HCT116 (cell line): ENCODE measurements around the gene POLD1. TPM values are rescaled to one million over a fixed set of nuclear protein-coding genes. Genes with fewer than 3 reads are reported as not detected.
"Not testable (repeated sequence)": the region's sequence is repeated elsewhere in the genome, so short reads cannot be mapped to it uniquely, and the experiment has no call there.

Experiments used
- ATAC-seq: fragments of 200-7000 bp; cut with Tn5 transposase; 2 replicates; pipeline ENCODE4 v1.9.1; 2020; ENCODE audit warnings: mild to moderate bottlenecking, moderate library complexity
- BruUV-seq: library from RNA; stranded (reverse); fragments of 400-500 nt; replicated peaks from 2 replicates; lab custom pipeline; 2021; lab: Mats Ljungman, UMichigan
- CTCF ChIA-PET: fragments of 300-600 bp; sonication (Branson Sonifier 250); formaldehyde crosslinking; loops from one replicate; lab custom pipeline; 2021; ENCODE audit warnings: antibody characterized with exemption; lab: Charles Lee
- POLR2A ChIA-PET: fragments of 300-600, 350-600 bp; sonication (Branson Sonifier 250); formaldehyde crosslinking; loops from one replicate; lab custom pipeline; 2021; ENCODE audit warnings: antibody characterized with exemption; lab: Charles Lee
- RAD21 ChIA-PET, 2 experiments: fragments of 300-600 bp; sonication (Branson Sonifier 250); formaldehyde crosslinking; loops; one replicate each; lab custom pipeline; 2023; ENCODE audit warnings: low total read pairs in 2 of 2; ENCODE audit not compliant: uncharacterized antibody in 2 of 2, unreplicated experiment in 2 of 2, low non-redundant PET in 1 of 2; lab: Charles Lee
- DNase-seq: peaks from one replicate; pipeline ENCODE4 v3.0.0-alpha.2; 2010; ENCODE audit warnings: low read depth, low spot score
- H2AFZ ChIP-seq: fragments of 200-600 bp; shearing (Covaris generic), sonication (generic); 2 replicates; pipeline ENCODE4 v1.6.1; 2017; ENCODE audit warnings: low read depth, mixed run types, mixed read lengths, antibody characterized with exemption, low read length; ENCODE audit not compliant: poor library complexity, severe bottlenecking
- H3K27ac ChIP-seq: 2 replicates; pipeline ENCODE4 v1.5.1; 2012; ENCODE audit warnings: low read depth, low read length
- H3K27me3 ChIP-seq: fragments of 200-600 bp; sonication (generic); 2 replicates; pipeline ENCODE4 v1.6.1; 2016; ENCODE audit warnings: mixed run types, low read length, mixed read lengths; ENCODE audit not compliant: insufficient read depth
- H3K36me3 ChIP-seq, 2 experiments: fragments of 200-500 bp in 1 of 2; fragments of 200-600 bp in 1 of 2; sonication (Bioruptor generic) in 1 of 2; sonication (generic) in 1 of 2; 2 replicates each; pipeline versions ENCODE4 v1.5.1 to v1.6.1; 2014 to 2016; ENCODE audit warnings: low read length in 2 of 2, inconsistent platforms in 1 of 2, mixed read lengths in 1 of 2, mixed run types in 1 of 2; ENCODE audit not compliant: insufficient read depth in 2 of 2, control insufficient read depth in 1 of 2
- H3K4me1 ChIP-seq, 2 experiments: fragments of 200-600 bp in 1 of 2; sonication (generic) in 1 of 2; 2 replicates each; pipeline versions ENCODE4 v1.5.1 to v1.6.1; 2012 to 2017; ENCODE audit warnings: low read length in 2 of 2, inconsistent platforms in 1 of 2, mild to moderate bottlenecking in 1 of 2, mixed read lengths in 1 of 2, mixed run types in 1 of 2, moderate library complexity in 1 of 2; ENCODE audit not compliant: insufficient read depth in 2 of 2, control insufficient read depth in 1 of 2
- H3K4me2 ChIP-seq: fragments of 200-600 bp; sonication (generic); 2 replicates; pipeline ENCODE4 v1.6.1; 2017; ENCODE audit warnings: mixed run types, low read length, mixed read lengths
- H3K4me3 ChIP-seq, 2 experiments: fragments of 200-600 bp in 1 of 2; sonication (generic) in 1 of 2; replicated peaks in 1 of 2; 2 replicates each; pipeline ENCODE4 v1.5.1; 2011 to 2016; ENCODE audit warnings: low read length in 2 of 2, control low read depth in 1 of 2, low read depth in 1 of 2, mild to moderate bottlenecking in 1 of 2, mixed read lengths in 1 of 2, mixed run types in 1 of 2
- H3K79me2 ChIP-seq: fragments of 200-600 bp; sonication (generic); 2 replicates; pipeline ENCODE4 v1.6.1; 2017; ENCODE audit warnings: mild to moderate bottlenecking, mixed run types, low read length, moderate library complexity, mixed read lengths; ENCODE audit not compliant: insufficient read depth
- H3K9ac ChIP-seq: fragments of 200-600 bp; sonication (generic); 2 replicates; pipeline ENCODE4 v1.6.1; 2016; ENCODE audit warnings: low read length, mixed read lengths
- H3K9me2 ChIP-seq: fragments of 200-600 bp; sonication (generic), shearing (Covaris generic); 2 replicates; pipeline ENCODE4 v1.6.1; 2017; ENCODE audit warnings: mixed run types, mild to moderate bottlenecking, moderate library complexity; ENCODE audit not compliant: insufficient read depth
- H3K9me3 ChIP-seq, 2 experiments: fragments of 200-500 bp in 1 of 2; fragments of 200-600 bp in 1 of 2; sonication (Bioruptor generic) in 1 of 2; sonication (generic) in 1 of 2; 2 replicates each; pipeline ENCODE4 v1.6.1; 2014 to 2017; ENCODE audit warnings: low read length in 2 of 2, mixed read lengths in 2 of 2, inconsistent platforms in 1 of 2, low read depth in 1 of 2, mild to moderate bottlenecking in 1 of 2, mixed run types in 1 of 2, moderate library complexity in 1 of 2; ENCODE audit not compliant: control insufficient read depth in 1 of 2, insufficient read depth in 1 of 2
- H4K20me1 ChIP-seq: fragments of 200-600 bp; sonication (generic), shearing (Covaris generic); 2 replicates; pipeline ENCODE4 v1.6.1; 2017; ENCODE audit warnings: mixed run types, mild to moderate bottlenecking, moderate library complexity; ENCODE audit not compliant: insufficient read depth
- EZH2 ChIP-seq: fragments of 200-600 bp; sonication (generic); IDR thresholded peaks from 2 replicates; pipeline ENCODE4 v1.6.1; 2017; ENCODE audit warnings: antibody characterized with exemption, mixed run types
- POLR2A ChIP-seq: IDR thresholded peaks from 2 replicates; pipeline ENCODE4 v1.7.0; 2011; ENCODE audit warnings: borderline replicate concordance; ENCODE audit not compliant: insufficient read depth, insufficient read length; ENCODE audit errors: extremely low read depth
- POLR2AphosphoS5 ChIP-seq: IDR thresholded peaks from 2 replicates; pipeline ENCODE4 v1.6.1; 2011; ENCODE audit warnings: mild to moderate bottlenecking, low read depth, low read length, moderate library complexity
- SRF ChIP-seq: IDR thresholded peaks from 2 replicates; pipeline ENCODE4 v1.6.1; 2012; ENCODE audit warnings: low read depth
- intact Hi-C: fragments of 100-400 bp; cut with micrococcal nuclease; formaldehyde crosslinking; loops from 2 replicates; pipeline ENCODE4 v1.10.0; 2022
- total RNA-seq: library from RNA; stranded (reverse); gene quantifications from one replicate; pipeline ENCODE4 v1.2.1, GENCODE V29; 2021; ENCODE audit not compliant: unreplicated experiment
- TF ChIP-seq, protein P1 (sequence below): IDR thresholded peaks from 2 replicates; pipeline ENCODE4 v1.6.1; 2012
- TF ChIP-seq, protein P2 (sequence below): IDR thresholded peaks from 2 replicates; pipeline ENCODE4 v1.6.1; 2011; ENCODE audit warnings: mild to moderate bottlenecking, low read length, moderate library complexity; ENCODE audit not compliant: insufficient replicate concordance; ENCODE audit errors: extremely low read depth
- TF ChIP-seq, protein P3 (sequence below): IDR thresholded peaks from 2 replicates; pipeline ENCODE4 v1.6.1; 2012; ENCODE audit warnings: low read depth

The POLD1 gene
- total RNA-seq, 1 experiment from 2014 or later = 122 TPM

DNA sequence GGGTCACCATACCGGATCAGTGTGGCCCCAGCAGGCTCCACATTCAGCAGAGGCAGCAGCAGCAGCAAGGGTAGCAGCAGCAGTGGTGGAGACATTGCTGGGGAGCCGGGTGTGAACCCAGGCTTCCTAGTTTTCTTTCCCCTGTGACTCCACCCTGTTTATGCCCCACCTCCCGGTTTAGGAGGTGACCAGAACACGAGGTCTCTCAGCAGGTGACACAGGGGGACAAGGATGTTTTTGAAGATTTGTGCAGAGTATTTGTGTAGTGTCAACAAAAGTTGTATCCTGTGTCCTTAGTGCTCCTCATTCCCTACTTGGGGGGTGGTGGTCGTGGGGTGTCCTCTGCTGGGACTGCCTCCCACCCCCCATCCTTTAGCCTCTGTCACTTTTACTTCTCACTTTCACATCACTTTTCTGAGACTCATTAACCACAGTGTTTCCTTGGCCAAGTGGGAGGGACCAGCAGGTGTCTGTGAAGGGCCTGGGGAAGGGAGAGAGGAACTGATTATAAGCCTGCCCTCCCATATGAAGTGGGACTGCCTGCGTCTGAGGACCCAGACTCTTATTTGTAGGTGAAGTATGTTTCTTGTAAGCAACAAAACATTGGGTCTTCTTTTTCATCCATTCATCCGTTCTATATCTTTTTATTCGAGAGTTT lies 39.4 kb upstream of the POLD1 start:
- BruUV-seq = no TSS peak
- DNase-seq (no peak), ATAC-seq (no peak)
- H3K9me3 ChIP-seq = no peaks in the 10 kb centered on the region
- POLR2A ChIA-PET = no interaction called here
- H3K27ac ChIP-seq = no peak overlapping the region
- no peaks in the 10 kb centered on the region for H3K36me3 ChIP-seq
- intact Hi-C loops = no loop called here
- H3K79me2 ChIP-seq = no peaks in the 10 kb centered on the region
- H3K4me2 ChIP-seq = no peak overlapping the region
- H4K20me1 ChIP-seq = no peaks in the 10 kb centered on the region
- CTCF ChIA-PET = interaction anchor here (1.7 kb wide), 1 partner anchor 15 kb away, joined by 5 read pairs; the partner anchor contains the start of gene KCNC3
- RAD21 ChIA-PET = no interaction called here
- no peak overlapping the region for H3K9ac ChIP-seq
- no peak overlapping the region for H3K4me3 ChIP-seq
- H3K9me2 ChIP-seq = no peaks in the 10 kb centered on the region
- no peaks in the 10 kb centered on the region for H3K4me1 ChIP-seq
- H2AFZ ChIP-seq = no peak overlapping the region
- no peak for TF ChIP-seq EZH2
- TF ChIP-seq, protein P1, sequence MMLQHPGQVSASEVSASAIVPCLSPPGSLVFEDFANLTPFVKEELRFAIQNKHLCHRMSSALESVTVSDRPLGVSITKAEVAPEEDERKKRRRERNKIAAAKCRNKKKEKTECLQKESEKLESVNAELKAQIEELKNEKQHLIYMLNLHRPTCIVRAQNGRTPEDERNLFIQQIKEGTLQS = no peak
- TF ChIP-seq, protein P2, sequence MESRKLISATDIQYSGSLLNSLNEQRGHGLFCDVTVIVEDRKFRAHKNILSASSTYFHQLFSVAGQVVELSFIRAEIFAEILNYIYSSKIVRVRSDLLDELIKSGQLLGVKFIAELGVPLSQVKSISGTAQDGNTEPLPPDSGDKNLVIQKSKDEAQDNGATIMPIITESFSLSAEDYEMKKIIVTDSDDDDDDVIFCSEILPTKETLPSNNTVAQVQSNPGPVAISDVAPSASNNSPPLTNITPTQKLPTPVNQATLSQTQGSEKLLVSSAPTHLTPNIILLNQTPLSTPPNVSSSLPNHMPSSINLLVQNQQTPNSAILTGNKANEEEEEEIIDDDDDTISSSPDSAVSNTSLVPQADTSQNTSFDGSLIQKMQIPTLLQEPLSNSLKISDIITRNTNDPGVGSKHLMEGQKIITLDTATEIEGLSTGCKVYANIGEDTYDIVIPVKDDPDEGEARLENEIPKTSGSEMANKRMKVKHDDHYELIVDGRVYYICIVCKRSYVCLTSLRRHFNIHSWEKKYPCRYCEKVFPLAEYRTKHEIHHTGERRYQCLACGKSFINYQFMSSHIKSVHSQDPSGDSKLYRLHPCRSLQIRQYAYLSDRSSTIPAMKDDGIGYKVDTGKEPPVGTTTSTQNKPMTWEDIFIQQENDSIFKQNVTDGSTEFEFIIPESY = no peak
- TF ChIP-seq, protein P3, sequence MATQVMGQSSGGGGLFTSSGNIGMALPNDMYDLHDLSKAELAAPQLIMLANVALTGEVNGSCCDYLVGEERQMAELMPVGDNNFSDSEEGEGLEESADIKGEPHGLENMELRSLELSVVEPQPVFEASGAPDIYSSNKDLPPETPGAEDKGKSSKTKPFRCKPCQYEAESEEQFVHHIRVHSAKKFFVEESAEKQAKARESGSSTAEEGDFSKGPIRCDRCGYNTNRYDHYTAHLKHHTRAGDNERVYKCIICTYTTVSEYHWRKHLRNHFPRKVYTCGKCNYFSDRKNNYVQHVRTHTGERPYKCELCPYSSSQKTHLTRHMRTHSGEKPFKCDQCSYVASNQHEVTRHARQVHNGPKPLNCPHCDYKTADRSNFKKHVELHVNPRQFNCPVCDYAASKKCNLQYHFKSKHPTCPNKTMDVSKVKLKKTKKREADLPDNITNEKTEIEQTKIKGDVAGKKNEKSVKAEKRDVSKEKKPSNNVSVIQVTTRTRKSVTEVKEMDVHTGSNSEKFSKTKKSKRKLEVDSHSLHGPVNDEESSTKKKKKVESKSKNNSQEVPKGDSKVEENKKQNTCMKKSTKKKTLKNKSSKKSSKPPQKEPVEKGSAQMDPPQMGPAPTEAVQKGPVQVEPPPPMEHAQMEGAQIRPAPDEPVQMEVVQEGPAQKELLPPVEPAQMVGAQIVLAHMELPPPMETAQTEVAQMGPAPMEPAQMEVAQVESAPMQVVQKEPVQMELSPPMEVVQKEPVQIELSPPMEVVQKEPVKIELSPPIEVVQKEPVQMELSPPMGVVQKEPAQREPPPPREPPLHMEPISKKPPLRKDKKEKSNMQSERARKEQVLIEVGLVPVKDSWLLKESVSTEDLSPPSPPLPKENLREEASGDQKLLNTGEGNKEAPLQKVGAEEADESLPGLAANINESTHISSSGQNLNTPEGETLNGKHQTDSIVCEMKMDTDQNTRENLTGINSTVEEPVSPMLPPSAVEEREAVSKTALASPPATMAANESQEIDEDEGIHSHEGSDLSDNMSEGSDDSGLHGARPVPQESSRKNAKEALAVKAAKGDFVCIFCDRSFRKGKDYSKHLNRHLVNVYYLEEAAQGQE = no peak
- TF ChIP-seq POLR2A = no peak
- TF ChIP-seq POLR2AphosphoS5 = no peak
- no peak for TF ChIP-seq SRF
- TF ChIP-seq, all 23 proteins: peak for 0
- no peaks in the 10 kb centered on the region for H3K27me3 ChIP-seq

DNA sequence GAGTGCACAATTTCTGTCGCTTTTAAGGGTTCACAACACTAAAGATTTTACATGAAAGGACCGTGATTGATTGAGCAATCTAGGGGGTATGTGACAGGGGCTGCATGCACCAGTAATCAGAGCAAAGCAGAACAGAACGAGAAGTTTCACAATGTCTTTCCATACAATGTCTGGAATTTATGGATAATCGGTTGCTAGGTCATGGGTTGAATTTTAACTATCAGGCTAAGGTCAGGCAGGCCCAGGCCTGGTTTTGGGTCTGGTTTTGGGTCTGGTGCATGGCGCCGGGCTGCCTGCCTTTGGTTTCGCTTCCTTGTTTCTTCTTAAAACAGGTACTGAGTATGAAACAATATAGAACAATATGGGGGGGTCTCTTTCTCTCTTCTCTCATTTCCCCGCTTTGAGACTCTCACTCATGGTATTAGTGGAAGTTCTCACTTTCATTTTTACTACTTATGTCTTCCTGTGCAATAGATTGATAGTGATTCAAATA lies 37.0 kb upstream of the POLD1 start:
- H3K9ac ChIP-seq, H3K4me3 ChIP-seq, H3K27ac ChIP-seq, H3K4me2 ChIP-seq, H3K79me2 ChIP-seq, POLR2A ChIA-PET, H3K4me1 ChIP-seq, CTCF ChIA-PET, H3K9me3 ChIP-seq, BruUV-seq, DNase-seq, H2AFZ ChIP-seq, H3K9me2 ChIP-seq, H4K20me1 ChIP-seq, intact Hi-C loops, ATAC-seq, H3K36me3 ChIP-seq, H3K27me3 ChIP-seq, RAD21 ChIA-PET: not testable (repeated sequence)
